ENCODE data around the gene CHCHD5.

Gene CHCHD5

DNA sequence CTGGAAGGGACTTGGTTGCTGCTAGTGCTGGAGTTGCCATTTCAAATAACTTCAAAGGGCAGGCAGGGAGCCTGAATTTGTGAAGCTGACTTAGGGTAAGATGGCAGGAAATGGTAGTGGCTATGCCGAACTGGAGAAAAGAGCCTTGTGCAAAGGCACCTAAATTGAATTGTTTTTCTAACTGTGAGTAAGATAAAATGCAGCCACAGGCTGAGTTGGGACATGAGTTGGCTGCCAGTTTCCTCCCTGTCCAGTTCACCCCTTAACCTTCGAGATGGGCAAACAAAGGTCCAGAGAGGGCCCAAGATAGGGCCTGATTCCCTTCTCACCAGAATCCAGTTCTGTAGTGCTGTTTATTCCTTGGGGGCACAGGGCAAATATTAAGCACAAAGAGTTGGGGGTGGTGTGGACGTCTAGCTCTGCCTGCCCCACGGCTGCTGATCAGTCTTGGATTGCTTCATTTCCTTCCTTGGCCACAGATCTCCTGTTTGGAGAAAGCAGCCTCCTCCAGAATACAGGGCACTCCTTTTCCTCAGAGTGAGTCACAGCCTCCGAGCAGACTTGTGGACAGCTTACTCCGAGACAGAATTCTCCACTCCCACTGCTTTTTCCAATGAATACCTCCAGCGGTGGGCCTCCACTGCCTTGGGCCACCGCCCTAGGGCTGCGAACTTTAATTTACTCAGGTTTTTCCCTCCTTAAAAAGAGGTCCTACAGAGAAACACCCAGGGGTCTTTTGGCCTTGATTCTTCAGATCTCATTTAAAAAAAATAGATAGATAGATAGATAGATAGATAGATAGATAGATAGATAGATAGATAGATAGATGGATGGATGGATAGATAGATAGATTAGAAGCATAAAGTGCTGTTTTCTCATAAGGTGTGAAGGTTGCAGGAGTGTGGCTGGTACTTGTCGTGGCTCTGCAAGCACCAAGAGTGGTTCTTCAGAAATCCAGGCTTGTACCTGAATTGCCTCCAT lies 42.9 kb downstream of the CHCHD5 start:
- Histone ChIP-seq H3K27me3 (replicated peaks in 2 of 5; ENCODE audit: control insufficient read depth in 4 of 5, insufficient read depth in 5 of 5, low read length in 4 of 5) (no peaks in the 10 kb centered on the region), H3K9me3 (ENCODE audit: control extremely low read depth in 1 of 5, control insufficient read depth in 4 of 5, insufficient read depth in 2 of 5, low read depth in 1 of 5, low read length in 4 of 5) (no peaks in the 10 kb centered on the region), H3K36me3 (ENCODE audit: control insufficient read depth in 4 of 4, insufficient read depth in 4 of 4, low read length in 3 of 4) (no peaks in the 10 kb centered on the region), H3K4me1 (ENCODE audit: control extremely low read depth in 1 of 4, control insufficient read depth in 4 of 4, insufficient read depth in 4 of 4, low read length in 3 of 4) (peaks cover 20 to 83% (median 78%) of the 10 kb centered on the region in 4 experiments), H3K27ac (ENCODE audit: insufficient read depth in 1 of 2, low read depth in 1 of 2, low read length in 2 of 2, poor library complexity in 1 of 2, severe bottlenecking in 2 of 2) (peak overlapping the region; percentile 11 to 43), H3K4me3 (ENCODE audit: control insufficient read depth in 1 of 7, extremely low read depth in 1 of 7, insufficient read depth in 4 of 7, low read depth in 2 of 7, low read length in 6 of 7) (peak overlapping the region in 3 of 7 experiments; percentile 42 to 51 (median 44))
- peak; percentile 62 to 77 (median 68) for DNase-seq
- CTCF ChIA-PET: interaction anchor here (0.6 to 14.9 kb wide), 23 partner anchors 9 to 320 kb away, joined by 3 to 275 read pairs (median 5); partner anchors contain the start of gene SLC20A1
- POLR2A ChIA-PET: interaction anchor here (1.0 to 1.9 kb wide), 4 partner anchors 18 to 104 kb away, joined by 3 to 25 read pairs (median 3); partner anchors contain the start of gene SLC20A1
- 21% methylated on average over 6 of the region's 10 CpGs for WGBS (ENCODE audit: insufficient coverage)

DNA sequence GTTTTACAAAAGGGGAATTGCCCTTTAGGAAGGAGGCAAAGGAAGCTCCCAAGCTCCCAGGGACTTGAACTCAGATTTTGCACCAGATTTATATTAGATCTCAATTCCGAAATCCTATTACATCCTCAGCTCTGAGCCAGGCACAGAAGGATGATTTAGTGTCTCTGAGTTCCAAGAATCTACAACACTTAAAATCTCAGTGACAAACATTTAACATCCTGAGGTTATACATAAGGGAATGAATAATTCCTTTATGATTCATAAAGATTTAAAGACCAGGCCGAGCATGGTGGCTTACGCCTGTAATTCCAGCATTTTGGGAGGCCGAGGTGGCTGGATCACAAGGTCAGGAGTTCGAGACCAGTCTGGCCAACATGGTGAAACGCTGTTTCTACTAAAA lies 44.8 kb downstream of the CHCHD5 start:
- CTCF ChIA-PET: interaction anchor here (2.1 to 14.9 kb wide), 5 partner anchors 14 to 98 kb away, joined by 6 to 275 read pairs (median 150); partner anchors contain the start of gene SLC20A1
- Histone ChIP-seq H3K4me1 (ENCODE audit: control extremely low read depth in 1 of 4, control insufficient read depth in 4 of 4, insufficient read depth in 4 of 4, low read length in 3 of 4) (peaks cover 18 to 94% (median 80%) of the 10 kb centered on the region in 4 experiments), H3K36me3 (ENCODE audit: control insufficient read depth in 4 of 4, insufficient read depth in 4 of 4, low read length in 3 of 4) (no peaks in the 10 kb centered on the region), H3K27ac (ENCODE audit: insufficient read depth in 1 of 2, low read depth in 1 of 2, low read length in 2 of 2, poor library complexity in 1 of 2, severe bottlenecking in 2 of 2) (no peak overlapping the region), H3K27me3 (replicated peaks in 2 of 5; ENCODE audit: control insufficient read depth in 4 of 5, insufficient read depth in 5 of 5, low read length in 4 of 5) (no peaks in the 10 kb centered on the region), H3K4me3 (ENCODE audit: control insufficient read depth in 1 of 7, extremely low read depth in 1 of 7, insufficient read depth in 4 of 7, low read depth in 2 of 7, low read length in 6 of 7) (no peak overlapping the region), H3K9me3 (ENCODE audit: control extremely low read depth in 1 of 5, control insufficient read depth in 4 of 5, insufficient read depth in 2 of 5, low read depth in 1 of 5, low read length in 4 of 5) (no peaks in the 10 kb centered on the region)
- WGBS (ENCODE audit: insufficient coverage): 98% methylated on average over 5 of the region's 6 CpGs
- POLR2A ChIA-PET: no interaction called here
- no peak for DNase-seq

DNA sequence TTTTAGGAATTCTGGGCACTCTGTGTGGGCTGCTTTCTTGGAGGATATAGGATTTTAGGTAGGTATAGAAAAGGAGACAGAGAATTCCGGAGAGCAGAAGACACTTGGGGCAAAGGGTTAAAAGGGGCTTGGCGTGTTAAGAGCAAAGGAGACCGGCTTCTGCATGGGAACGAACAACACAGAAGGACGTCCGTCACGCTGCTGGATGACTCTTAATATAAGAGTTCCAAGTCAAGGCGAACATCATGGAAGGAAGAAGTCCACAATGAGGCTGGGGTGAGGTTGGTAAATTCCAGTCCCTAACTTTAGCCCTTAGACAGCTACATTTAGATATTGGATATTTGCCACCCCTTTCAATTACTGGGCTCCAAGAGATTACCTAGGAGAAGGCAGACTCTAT lies 45.4 kb downstream of the CHCHD5 start:
- Histone ChIP-seq H3K4me1 (ENCODE audit: control extremely low read depth in 1 of 4, control insufficient read depth in 4 of 4, insufficient read depth in 4 of 4, low read length in 3 of 4) (peaks cover 17 to 92% (median 74%) of the 10 kb centered on the region in 4 experiments), H3K36me3 (ENCODE audit: control insufficient read depth in 4 of 4, insufficient read depth in 4 of 4, low read length in 3 of 4) (no peaks in the 10 kb centered on the region), H3K9me3 (ENCODE audit: control extremely low read depth in 1 of 5, control insufficient read depth in 4 of 5, insufficient read depth in 2 of 5, low read depth in 1 of 5, low read length in 4 of 5) (no peaks in the 10 kb centered on the region), H3K27ac (ENCODE audit: insufficient read depth in 1 of 2, low read depth in 1 of 2, low read length in 2 of 2, poor library complexity in 1 of 2, severe bottlenecking in 2 of 2) (no peak overlapping the region), H3K27me3 (replicated peaks in 2 of 5; ENCODE audit: control insufficient read depth in 4 of 5, insufficient read depth in 5 of 5, low read length in 4 of 5) (no peaks in the 10 kb centered on the region), H3K4me3 (ENCODE audit: control insufficient read depth in 1 of 7, extremely low read depth in 1 of 7, insufficient read depth in 4 of 7, low read depth in 2 of 7, low read length in 6 of 7) (peak overlapping the region in 1 of 7 experiments; percentile 11)
- POLR2A ChIA-PET: interaction anchor here (1.0 to 3.4 kb wide), 3 partner anchors 16 to 95 kb away, joined by 3 to 26 read pairs (median 3); partner anchors contain the start of gene SLC20A1
- DNase-seq: no peak
- CTCF ChIA-PET: interaction anchor here (2.1 to 14.9 kb wide), 5 partner anchors 14 to 97 kb away, joined by 6 to 275 read pairs (median 150); partner anchors contain the start of gene SLC20A1
- 100% methylated on average over 7 of the region's 8 CpGs for WGBS (ENCODE audit: insufficient coverage)

DNA sequence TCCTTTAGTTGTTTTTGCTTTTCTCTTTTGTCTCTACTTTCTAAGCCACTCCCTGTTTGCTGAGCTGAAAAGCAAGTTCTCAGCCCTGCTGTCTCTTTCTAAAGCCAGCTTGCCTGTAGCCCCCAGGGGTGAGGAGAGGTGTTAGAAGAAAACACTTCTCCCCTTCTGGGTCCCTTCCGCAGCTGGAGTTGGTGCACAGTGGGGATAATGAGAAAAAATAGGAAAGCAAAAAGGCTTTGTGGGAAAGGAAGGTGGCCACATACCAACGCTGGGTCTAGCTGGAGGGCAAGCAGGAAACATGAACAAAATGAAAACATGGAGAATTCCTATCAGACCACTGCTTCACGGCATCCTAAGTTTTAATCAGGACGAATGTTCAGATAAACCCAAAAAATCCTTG lies 45.9 kb downstream of the CHCHD5 start:
- Histone ChIP-seq H3K4me3 (ENCODE audit: control insufficient read depth in 1 of 7, extremely low read depth in 1 of 7, insufficient read depth in 4 of 7, low read depth in 2 of 7, low read length in 6 of 7) (peak overlapping the region in 2 of 7 experiments; percentile 44 to 70), H3K36me3 (ENCODE audit: control insufficient read depth in 4 of 4, insufficient read depth in 4 of 4, low read length in 3 of 4) (no peaks in the 10 kb centered on the region), H3K4me1 (ENCODE audit: control extremely low read depth in 1 of 4, control insufficient read depth in 4 of 4, insufficient read depth in 4 of 4, low read length in 3 of 4) (peaks cover 17 to 90% (median 70%) of the 10 kb centered on the region in 4 experiments), H3K27ac (ENCODE audit: insufficient read depth in 1 of 2, low read depth in 1 of 2, low read length in 2 of 2, poor library complexity in 1 of 2, severe bottlenecking in 2 of 2) (no peak overlapping the region), H3K9me3 (ENCODE audit: control extremely low read depth in 1 of 5, control insufficient read depth in 4 of 5, insufficient read depth in 2 of 5, low read depth in 1 of 5, low read length in 4 of 5) (no peaks in the 10 kb centered on the region), H3K27me3 (replicated peaks in 2 of 5; ENCODE audit: control insufficient read depth in 4 of 5, insufficient read depth in 5 of 5, low read length in 4 of 5) (no peaks in the 10 kb centered on the region)
- 77% methylated on average over 3 of the region's 4 CpGs for WGBS (ENCODE audit: insufficient coverage)
- ChIA-PET CTCF (interaction anchor here (1.4 to 14.9 kb wide), 7 partner anchors 13 to 97 kb away, joined by 3 to 275 read pairs (median 7); partner anchors contain the start of gene SLC20A1), POLR2A (interaction anchor here (1.0 to 3.4 kb wide), 4 partner anchors 15 to 95 kb away, joined by 3 to 26 read pairs (median 3); partner anchors contain the start of gene SLC20A1)
- DNase-seq: no peak

DNA sequence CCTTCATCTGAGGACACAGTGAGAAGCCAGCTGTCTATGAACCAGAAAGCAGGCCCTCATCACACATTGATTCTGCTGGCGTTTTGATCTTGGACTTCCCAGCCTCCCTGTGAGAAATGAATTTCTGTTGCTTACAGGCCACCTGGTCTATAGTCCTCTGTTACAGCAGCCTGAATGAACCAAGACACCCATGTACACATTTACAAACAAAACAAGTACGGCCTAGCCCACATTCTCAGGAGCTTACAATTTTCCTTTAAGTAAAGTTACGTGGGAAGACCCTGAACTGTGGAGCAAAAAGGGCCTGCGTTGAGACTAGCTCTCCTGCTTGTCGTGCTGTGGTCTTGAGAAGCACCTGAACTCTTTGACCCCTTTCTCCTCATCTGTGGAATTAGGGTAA lies 49.3 kb downstream of the CHCHD5 start:
- no peak for DNase-seq
- ChIA-PET POLR2A (no interaction called here), CTCF (interaction anchor here (0.5 to 14.9 kb wide), 9 partner anchors 10 to 100 kb away, joined by 3 to 275 read pairs (median 3); partner anchors contain the start of gene SLC20A1)
- H3K27ac ChIP-seq (ENCODE audit: insufficient read depth in 1 of 2, low read depth in 1 of 2, low read length in 2 of 2, poor library complexity in 1 of 2, severe bottlenecking in 2 of 2): no peak overlapping the region
- peaks cover 14 to 68% (median 42%) of the 10 kb centered on the region in 4 experiments for H3K4me1 ChIP-seq (ENCODE audit: control extremely low read depth in 1 of 4, control insufficient read depth in 4 of 4, insufficient read depth in 4 of 4, low read length in 3 of 4)
- H3K36me3 ChIP-seq (ENCODE audit: control insufficient read depth in 4 of 4, insufficient read depth in 4 of 4, low read length in 3 of 4): no peaks in the 10 kb centered on the region
- no peak overlapping the region for H3K4me3 ChIP-seq (ENCODE audit: control insufficient read depth in 1 of 7, extremely low read depth in 1 of 7, insufficient read depth in 4 of 7, low read depth in 2 of 7, low read length in 6 of 7)
- WGBS (ENCODE audit: insufficient coverage): 86% methylated on average over 5 of the region's 5 CpGs
- H3K27me3 ChIP-seq (replicated peaks in 2 of 5; ENCODE audit: control insufficient read depth in 4 of 5, insufficient read depth in 5 of 5, low read length in 4 of 5): no peaks in the 10 kb centered on the region
- no peaks in the 10 kb centered on the region for H3K9me3 ChIP-seq (ENCODE audit: control extremely low read depth in 1 of 5, control insufficient read depth in 4 of 5, insufficient read depth in 2 of 5, low read depth in 1 of 5, low read length in 4 of 5)

DNA sequence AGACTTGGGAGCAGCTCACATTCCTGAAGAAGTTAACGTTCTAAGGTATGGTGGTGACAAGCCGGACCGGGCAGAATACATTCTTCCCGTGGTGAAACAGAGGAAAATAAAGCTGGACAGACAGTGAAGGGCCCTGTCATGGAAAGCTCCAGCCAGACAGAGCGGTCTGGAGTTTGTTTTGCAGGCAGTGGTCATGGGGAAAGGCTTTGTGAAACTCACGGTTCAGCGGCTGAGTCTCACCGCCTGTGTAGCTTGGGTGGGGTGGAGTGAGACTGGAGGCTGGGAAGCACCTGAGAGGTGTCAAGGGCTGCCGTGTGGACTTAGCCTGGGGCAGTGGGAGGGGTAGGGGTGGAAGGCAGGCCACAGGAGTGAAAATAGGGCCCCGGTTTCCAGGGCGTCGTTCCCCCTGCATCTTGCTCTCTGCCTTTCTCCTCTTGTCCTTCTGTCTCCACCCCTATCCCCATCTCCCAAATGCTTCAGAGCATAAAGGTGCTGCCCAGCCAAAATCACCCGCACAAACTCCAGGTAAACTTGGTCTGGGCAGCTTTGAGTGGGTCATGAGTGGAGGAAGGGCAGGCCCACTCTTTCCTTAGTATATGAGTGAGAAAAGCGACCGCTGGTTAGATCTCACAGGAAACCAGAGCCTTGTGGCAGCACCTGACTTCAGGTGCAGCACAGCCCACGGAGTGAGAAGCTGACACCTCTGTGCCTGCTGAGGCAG lies 49.9 kb downstream of the CHCHD5 start:
- no peak for DNase-seq
- Histone ChIP-seq H3K4me1 (ENCODE audit: control extremely low read depth in 1 of 4, control insufficient read depth in 4 of 4, insufficient read depth in 4 of 4, low read length in 3 of 4) (peaks cover 14 to 61% (median 40%) of the 10 kb centered on the region in 4 experiments), H3K27me3 (replicated peaks in 2 of 5; ENCODE audit: control insufficient read depth in 4 of 5, insufficient read depth in 5 of 5, low read length in 4 of 5) (no peaks in the 10 kb centered on the region), H3K27ac (ENCODE audit: insufficient read depth in 1 of 2, low read depth in 1 of 2, low read length in 2 of 2, poor library complexity in 1 of 2, severe bottlenecking in 2 of 2) (no peak overlapping the region), H3K4me3 (ENCODE audit: control insufficient read depth in 1 of 7, extremely low read depth in 1 of 7, insufficient read depth in 4 of 7, low read depth in 2 of 7, low read length in 6 of 7) (no peak overlapping the region), H3K9me3 (ENCODE audit: control extremely low read depth in 1 of 5, control insufficient read depth in 4 of 5, insufficient read depth in 2 of 5, low read depth in 1 of 5, low read length in 4 of 5) (no peaks in the 10 kb centered on the region), H3K36me3 (ENCODE audit: control insufficient read depth in 4 of 4, insufficient read depth in 4 of 4, low read length in 3 of 4) (no peaks in the 10 kb centered on the region)
- ChIA-PET POLR2A (no interaction called here), CTCF (interaction anchor here (1.1 to 14.9 kb wide), 6 partner anchors 9 to 93 kb away, joined by 3 to 275 read pairs (median 76); partner anchors contain the start of gene SLC20A1)
- 98% methylated on average over 13 of the region's 16 CpGs for WGBS (ENCODE audit: insufficient coverage)

Data from common myeloid progenitor, CD34-positive (primary cell).